Activated T-cell treated with anti-CD3 and anti-CD28 coated beads for 4 hours (primary cell): ENCODE data around the gene METAP1D.

ENCODE experiments used
- DNase-seq: peaks from one replicate; pipeline ENCODE4 v3.0.0-alpha.2; 2020

Gene METAP1D

GRCh38 chr2:172093416-172094293 is 93.9 kb downstream of the METAP1D start:
- DNase-seq: no peak

GRCh38 chr2:172094294-172095145 is 94.8 kb downstream of the METAP1D start:
- DNase-seq: no peak

- DNase-seq: peak; percentile 64
Observed at GRCh38 chr2:172095146-172095904, 95.6 kb downstream of the METAP1D start.

- no peak for DNase-seq
Observed at GRCh38 chr2:172095905-172096625, 96.3 kb downstream of the METAP1D start.

GRCh38 chr2:172096626-172097547 is 97.1 kb downstream of the METAP1D start:
- no peak for DNase-seq

- DNase-seq: no peak
Observed at GRCh38 chr2:172097557-172098131, 97.9 kb downstream of the METAP1D start.

GRCh38 chr2:172098287-172098649 is 98.5 kb downstream of the METAP1D start:
- no peak for DNase-seq

GRCh38 chr2:172098650-172099471 is 99.1 kb downstream of the METAP1D start:
- no peak for DNase-seq

GRCh38 chr2:172099472-172100079 is 99.8 kb downstream of the METAP1D start:
- DNase-seq: no peak

GRCh38 chr2:172100080-172100934 is 100.6 kb downstream of the METAP1D start:
- DNase-seq: no peak

GRCh38 chr2:172100935-172101820 is 101.4 kb downstream of the METAP1D start:
- DNase-seq: no peak

- DNase-seq: no peak
Observed at GRCh38 chr2:172101821-172102390, 102.2 kb downstream of the METAP1D start.

GRCh38 chr2:172102391-172103359 is 102.9 kb downstream of the METAP1D start, which contains the start of gene DLX2:
DLX2 (minus strand) TSS chr2:172102900; CDS start chr2:172102538, 362 bp downstream.
- no peak for DNase-seq

GRCh38 chr2:172103471-172104272 is 103.9 kb downstream of the METAP1D start:
- peak; percentile 59 for DNase-seq
